Vagina (tissue), 2 donors: Measurements from ENCODE around the gene FAM222A.

Experiments used
- CTCF ChIP-seq, 3 experiments: fragments of 450-650 bp in 2 of 3; fragments of 200-600 bp in 1 of 3; sonication (generic) in 1 of 3; IDR thresholded peaks; one replicate each; pipeline ENCODE4 v1.5.1; 2017 to 2019; ENCODE audit warnings: antibody characterized with exemption in 3 of 3, mild to moderate bottlenecking in 2 of 3, moderate library complexity in 2 of 3
- POLR2A ChIP-seq, 2 donors: fragments of 450-650 bp; IDR thresholded peaks; one replicate each; pipeline ENCODE4 v1.6.1; 2017; ENCODE audit warnings: antibody characterized with exemption in 2 of 2, mild to moderate bottlenecking in 2 of 2, moderate library complexity in 2 of 2
- POLR2AphosphoS5 ChIP-seq, 2 donors: sonication (generic); formaldehyde crosslinking; IDR thresholded peaks; one replicate each; pipeline ENCODE4 v1.9.0; 2017; ENCODE audit warnings: antibody characterized with exemption in 2 of 2, mild to moderate bottlenecking in 2 of 2, low read depth in 1 of 2; ENCODE audit not compliant: insufficient read depth in 1 of 2

- TF ChIP-seq POLR2A (IDR thresholded peaks at IDR 0.05) = no peak
- no peak for TF ChIP-seq CTCF (IDR thresholded peaks at IDR 0.05)
- no peak for TF ChIP-seq POLR2AphosphoS5 (IDR thresholded peaks at IDR 0.05; ENCODE audit: insufficient read depth in 1 of 2, low read depth in 1 of 2)
Observed at GRCh38 chr12:109798691-109799090, 85.1 kb downstream of the FAM222A start.
